Nephron (organoid): ENCODE measurements around the gene UBL3.

ENCODE experiments used
- H3K27ac Mint-ChIP-seq, 3 experiments: 2 replicates each; pipeline ENCODE4 v1.8.0; 2020; ENCODE audit warnings: mixed read lengths in 3 of 3, mild to moderate bottlenecking in 2 of 3, moderate library complexity in 1 of 3
- H3K27me3 Mint-ChIP-seq: 2 replicates; pipeline ENCODE4 v1.8.0; 2021; ENCODE audit warnings: low read depth, mild to moderate bottlenecking, moderate library complexity, mixed read lengths
- H3K36me3 Mint-ChIP-seq: 2 replicates; pipeline ENCODE4 v1.8.0; 2020; ENCODE audit warnings: low read depth, mixed read lengths
- H3K4me1 Mint-ChIP-seq: 2 replicates; pipeline ENCODE4 v1.8.0; 2020; ENCODE audit warnings: mixed read lengths
- H3K4me3 Mint-ChIP-seq, 3 experiments: 2 replicates each; pipeline ENCODE4 v1.8.0; 2020; ENCODE audit warnings: mild to moderate bottlenecking in 3 of 3, mixed read lengths in 3 of 3, moderate library complexity in 2 of 3
- H3K9me3 Mint-ChIP-seq: 2 replicates; pipeline ENCODE4 v1.8.0; 2020; ENCODE audit warnings: mixed read lengths
- TF ChIP-seq, protein P1 (sequence below), 3 experiments: fragments of 200-600 bp; sonication (generic); IDR thresholded peaks; one replicate each; pipeline ENCODE4 v1.5.0; 2021; ENCODE audit warnings: antibody characterized with exemption in 3 of 3; ENCODE audit not compliant: unreplicated experiment in 3 of 3

Gene UBL3

DNA sequence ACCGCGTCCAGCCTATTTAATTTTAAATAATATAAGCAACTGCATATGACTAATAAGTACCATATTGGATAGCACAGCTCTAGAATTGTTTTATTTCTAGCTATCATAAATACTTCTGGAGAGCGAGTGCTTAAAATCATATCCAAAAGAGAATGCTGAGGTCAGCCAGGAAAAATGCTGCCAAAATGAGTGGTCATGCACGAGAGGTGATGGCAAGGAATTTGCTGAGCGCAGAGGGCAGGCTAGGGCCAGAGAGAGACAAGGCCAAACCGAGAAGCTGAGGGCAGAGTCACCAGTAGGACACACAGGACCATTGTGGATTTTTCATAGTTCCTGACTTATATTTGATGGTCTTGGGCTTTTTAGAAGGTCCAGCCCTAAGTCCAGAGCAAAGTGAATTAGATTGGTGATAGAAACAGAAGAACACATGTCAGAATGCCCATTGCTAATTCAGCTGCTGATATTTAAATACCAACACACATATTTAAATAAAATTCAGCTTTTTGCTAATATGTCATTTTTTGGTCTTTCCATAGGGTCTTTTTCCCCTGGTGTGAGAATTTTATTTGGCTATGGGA is 33.6 kb upstream of the UBL3 start:
- Mint-ChIP-seq H3K4me3 (no peak overlapping the region), H3K27me3 (peaks cover 4% of the 10 kb centered on the region), H3K27ac (peak overlapping the region in 2 of 3 experiments; percentile 49 to 78), H3K4me1 (peaks cover 35% of the 10 kb centered on the region), H3K9me3 (no peaks in the 10 kb centered on the region), H3K36me3 (no peaks in the 10 kb centered on the region)
- TF ChIP-seq, protein P1, sequence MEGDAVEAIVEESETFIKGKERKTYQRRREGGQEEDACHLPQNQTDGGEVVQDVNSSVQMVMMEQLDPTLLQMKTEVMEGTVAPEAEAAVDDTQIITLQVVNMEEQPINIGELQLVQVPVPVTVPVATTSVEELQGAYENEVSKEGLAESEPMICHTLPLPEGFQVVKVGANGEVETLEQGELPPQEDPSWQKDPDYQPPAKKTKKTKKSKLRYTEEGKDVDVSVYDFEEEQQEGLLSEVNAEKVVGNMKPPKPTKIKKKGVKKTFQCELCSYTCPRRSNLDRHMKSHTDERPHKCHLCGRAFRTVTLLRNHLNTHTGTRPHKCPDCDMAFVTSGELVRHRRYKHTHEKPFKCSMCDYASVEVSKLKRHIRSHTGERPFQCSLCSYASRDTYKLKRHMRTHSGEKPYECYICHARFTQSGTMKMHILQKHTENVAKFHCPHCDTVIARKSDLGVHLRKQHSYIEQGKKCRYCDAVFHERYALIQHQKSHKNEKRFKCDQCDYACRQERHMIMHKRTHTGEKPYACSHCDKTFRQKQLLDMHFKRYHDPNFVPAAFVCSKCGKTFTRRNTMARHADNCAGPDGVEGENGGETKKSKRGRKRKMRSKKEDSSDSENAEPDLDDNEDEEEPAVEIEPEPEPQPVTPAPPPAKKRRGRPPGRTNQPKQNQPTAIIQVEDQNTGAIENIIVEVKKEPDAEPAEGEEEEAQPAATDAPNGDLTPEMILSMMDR (IDR thresholded peaks at IDR 0.05; ENCODE audit: unreplicated experiment in 3 of 3), result no peak

GRCh38 chr13:29882076-29882475 is 31.7 kb upstream of the UBL3 start:
- Mint-ChIP-seq H3K4me3 (no peak overlapping the region), H3K27me3 (no peaks in the 10 kb centered on the region), H3K9me3 (no peaks in the 10 kb centered on the region), H3K27ac (no peak overlapping the region), H3K36me3 (no peaks in the 10 kb centered on the region), H3K4me1 (peaks cover 31% of the 10 kb centered on the region)
- TF ChIP-seq, protein P1 (IDR thresholded peaks at IDR 0.05; ENCODE audit: unreplicated experiment in 3 of 3), result no peak

GRCh38 chr13:29878101-29878500 is 27.7 kb upstream of the UBL3 start:
- H3K36me3 Mint-ChIP-seq, result no peaks in the 10 kb centered on the region
- H3K27me3 Mint-ChIP-seq, result no peaks in the 10 kb centered on the region
- TF ChIP-seq, protein P1 (IDR thresholded peaks at IDR 0.05; ENCODE audit: unreplicated experiment in 3 of 3), result no peak
- H3K27ac Mint-ChIP-seq, result peak overlapping the region in 1 of 3 experiments; percentile 2
- H3K4me3 Mint-ChIP-seq, result no peak overlapping the region
- peaks cover 33% of the 10 kb centered on the region for H3K4me1 Mint-ChIP-seq
- no peaks in the 10 kb centered on the region for H3K9me3 Mint-ChIP-seq

DNA sequence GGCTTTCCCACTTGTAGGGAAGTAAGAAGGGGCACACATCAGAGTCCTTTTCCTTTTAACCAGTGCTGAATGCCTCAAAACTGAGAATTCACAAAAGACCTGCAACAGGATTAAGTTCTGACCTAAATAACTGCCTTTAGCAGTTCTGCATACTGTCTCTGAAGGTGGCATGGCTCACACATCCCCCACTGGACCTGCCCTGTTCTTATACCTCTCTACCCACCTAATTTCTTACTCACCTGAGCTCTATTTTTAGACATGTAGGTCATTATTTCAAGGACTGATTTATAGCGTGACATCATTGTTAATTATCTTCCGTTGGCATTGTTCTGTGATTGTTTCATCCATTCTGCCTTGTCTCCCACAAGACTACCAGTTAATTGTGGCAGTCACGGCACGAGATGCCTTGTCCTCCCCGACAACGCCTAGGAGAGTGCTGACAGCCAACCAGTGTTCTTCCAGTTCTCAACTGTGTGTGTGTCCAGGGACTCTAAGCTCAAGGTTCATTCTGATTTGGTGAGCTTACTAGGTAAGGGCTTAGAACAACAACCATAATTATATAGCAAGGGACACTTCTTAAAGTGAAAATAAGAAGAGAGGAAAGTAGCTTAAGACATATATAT is 27.1 kb upstream of the UBL3 start:
- Mint-ChIP-seq H3K36me3 (no peaks in the 10 kb centered on the region), H3K27me3 (no peaks in the 10 kb centered on the region), H3K27ac (peak overlapping the region in 1 of 3 experiments; percentile 2), H3K4me3 (no peak overlapping the region), H3K9me3 (no peaks in the 10 kb centered on the region), H3K4me1 (peaks cover 33% of the 10 kb centered on the region)
- TF ChIP-seq, protein P1 (IDR thresholded peaks at IDR 0.05; ENCODE audit: unreplicated experiment in 3 of 3), result no peak

- H3K4me3 Mint-ChIP-seq, result peak overlapping the region in 1 of 3 experiments; percentile 3
- H3K27me3 Mint-ChIP-seq, result no peaks in the 10 kb centered on the region
- peaks cover 33% of the 10 kb centered on the region for H3K4me1 Mint-ChIP-seq
- H3K36me3 Mint-ChIP-seq, result no peaks in the 10 kb centered on the region
- TF ChIP-seq, protein P1 (IDR thresholded peaks at IDR 0.05; ENCODE audit: unreplicated experiment in 3 of 3), result no peak
- H3K9me3 Mint-ChIP-seq, result no peaks in the 10 kb centered on the region
- peak overlapping the region; percentile 16 to 74 (median 46) for H3K27ac Mint-ChIP-seq
Measured at GRCh38 chr13:29875646-29876045, 25.2 kb upstream of the UBL3 start.

DNA sequence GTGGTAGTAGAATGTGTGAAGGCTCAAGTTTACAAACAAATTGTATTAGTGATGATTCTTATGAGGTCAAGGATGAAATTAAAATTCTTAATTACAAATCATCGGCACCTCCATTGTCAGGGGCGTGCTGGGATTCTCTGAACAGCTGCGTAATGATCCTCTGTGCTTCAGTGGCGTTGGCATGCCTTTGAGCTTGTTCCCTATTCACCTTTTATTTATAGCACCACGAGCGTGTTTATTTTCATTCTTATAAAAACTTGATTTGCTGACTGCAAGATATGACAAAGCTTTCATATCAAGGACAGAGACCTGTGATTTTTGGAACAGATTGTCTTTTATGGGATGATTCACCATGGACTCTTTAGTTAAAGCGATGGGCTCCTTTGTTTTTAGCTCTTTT is 18.2 kb upstream of the UBL3 start:
- TF ChIP-seq, protein P1 (IDR thresholded peaks at IDR 0.05; ENCODE audit: unreplicated experiment in 3 of 3), result no peak
- H3K36me3 Mint-ChIP-seq, result no peaks in the 10 kb centered on the region
- no peak overlapping the region for H3K4me3 Mint-ChIP-seq
- H3K4me1 Mint-ChIP-seq, result no peaks in the 10 kb centered on the region
- H3K27ac Mint-ChIP-seq, result no peak overlapping the region
- no peaks in the 10 kb centered on the region for H3K9me3 Mint-ChIP-seq
- H3K27me3 Mint-ChIP-seq, result no peaks in the 10 kb centered on the region
